MM.1S (cell line): ENCODE measurements around the gene CYP39A1.

Experiments
- CTCF ChIP-seq: fragments of 300-600 bp; sonication (generic); IDR thresholded peaks from 2 replicates; pipeline ENCODE4 v1.5.1; 2016; ENCODE audit warnings: antibody characterized with exemption, low read length, mixed read lengths
- EZH2 ChIP-seq: fragments of 300-600 bp; sonication (generic); optimal IDR thresholded peaks from 2 replicates; pipeline ENCODE3; 2017; ENCODE audit warnings: low read depth, mild to moderate bottlenecking, antibody characterized with exemption, low read length, mixed read lengths
- EZH2phosphoT487 ChIP-seq: fragments of 300-600 bp; sonication (generic); IDR thresholded peaks from 2 replicates; pipeline ENCODE4 v1.6.1; 2018; ENCODE audit warnings: antibody characterized with exemption, low read length

- TF ChIP-seq CTCF (no peak), EZH2phosphoT487 (no peak), EZH2 (no peak)
Observed at GRCh38 chr6:46687619-46688097, 35.0 kb upstream of the CYP39A1 start, which contains the start of gene TDRD6.
